Measurements from ENCODE around the gene C2orf49. TPM values are rescaled to one million over a fixed set of nuclear protein-coding genes. Genes with fewer than 3 reads are reported as not detected.

C2orf49 gene
- total RNA-seq, 4 donors from 2014 or later = 16.4 to 19.5 (median 17.7) TPM

GRCh38 chr2:105315314-105315713, 22.0 kb upstream of the C2orf49 start:
- Histone ChIP-seq H3K9me3 (no peaks in the 10 kb centered on the region), H3K36me3 (no peaks in the 10 kb centered on the region), H3K27ac (replicated peaks in 1 of 4) (no peak overlapping the region), H3K27me3 (no peaks in the 10 kb centered on the region), H3K4me1 (peaks cover 0 to 26% (median 25%) of the 10 kb centered on the region in 4 donors), H3K4me3 (no peak overlapping the region)
- intact Hi-C loops (cut with DNase I) = no loop called here
- TF ChIP-seq POLR2A (IDR thresholded peaks at IDR 0.05; ENCODE audit: low read depth) (no peak), EP300 (IDR thresholded peaks at IDR 0.05) (no peak)
- no peak for DNase-seq (ENCODE audit: extremely low spot score)
- 83% methylated on average over 3 of the region's 3 CpGs for WGBS

DNA sequence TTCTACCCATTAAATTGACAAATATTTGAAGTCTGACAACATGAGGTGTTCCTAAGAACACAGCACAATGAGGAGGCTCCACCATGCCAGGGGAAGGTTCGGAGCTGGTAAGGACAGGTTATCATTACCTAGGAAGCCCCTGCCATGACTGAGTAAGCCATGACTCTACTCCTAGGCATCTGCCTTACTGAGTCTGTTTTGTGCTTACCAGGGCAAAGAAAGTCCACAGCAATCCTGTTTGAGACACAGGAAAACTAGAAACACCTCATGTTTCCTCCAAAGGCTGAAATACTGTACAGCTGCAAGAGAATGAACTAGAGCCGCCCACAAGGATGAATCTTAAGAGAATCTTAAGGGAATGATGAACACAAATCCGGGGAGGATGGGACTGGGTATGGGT, 19.4 kb upstream of the C2orf49 start:
- no peak for DNase-seq (ENCODE audit: extremely low spot score)
- peaks cover 0 to 44% (median 40%) of the 10 kb centered on the region in 4 donors for H3K4me1 ChIP-seq
- no peaks in the 10 kb centered on the region for H3K9me3 ChIP-seq
- H3K36me3 ChIP-seq = no peaks in the 10 kb centered on the region
- intact Hi-C loops (cut with DNase I) = no loop called here
- TF ChIP-seq EP300 (IDR thresholded peaks at IDR 0.05) = no peak
- no peak for TF ChIP-seq POLR2AphosphoS5 (IDR thresholded peaks at IDR 0.05)
- TF ChIP-seq, protein P1, sequence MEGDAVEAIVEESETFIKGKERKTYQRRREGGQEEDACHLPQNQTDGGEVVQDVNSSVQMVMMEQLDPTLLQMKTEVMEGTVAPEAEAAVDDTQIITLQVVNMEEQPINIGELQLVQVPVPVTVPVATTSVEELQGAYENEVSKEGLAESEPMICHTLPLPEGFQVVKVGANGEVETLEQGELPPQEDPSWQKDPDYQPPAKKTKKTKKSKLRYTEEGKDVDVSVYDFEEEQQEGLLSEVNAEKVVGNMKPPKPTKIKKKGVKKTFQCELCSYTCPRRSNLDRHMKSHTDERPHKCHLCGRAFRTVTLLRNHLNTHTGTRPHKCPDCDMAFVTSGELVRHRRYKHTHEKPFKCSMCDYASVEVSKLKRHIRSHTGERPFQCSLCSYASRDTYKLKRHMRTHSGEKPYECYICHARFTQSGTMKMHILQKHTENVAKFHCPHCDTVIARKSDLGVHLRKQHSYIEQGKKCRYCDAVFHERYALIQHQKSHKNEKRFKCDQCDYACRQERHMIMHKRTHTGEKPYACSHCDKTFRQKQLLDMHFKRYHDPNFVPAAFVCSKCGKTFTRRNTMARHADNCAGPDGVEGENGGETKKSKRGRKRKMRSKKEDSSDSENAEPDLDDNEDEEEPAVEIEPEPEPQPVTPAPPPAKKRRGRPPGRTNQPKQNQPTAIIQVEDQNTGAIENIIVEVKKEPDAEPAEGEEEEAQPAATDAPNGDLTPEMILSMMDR (IDR thresholded peaks at IDR 0.05) = no peak
- TF ChIP-seq POLR2A (IDR thresholded peaks at IDR 0.05; ENCODE audit: low read depth) = no peak
- 94% methylated on average over 3 of the region's 3 CpGs for WGBS
- no peak overlapping the region for H3K4me3 ChIP-seq
- no peaks in the 10 kb centered on the region for H3K27me3 ChIP-seq
- no peak overlapping the region for H3K27ac ChIP-seq (replicated peaks in 1 of 4)

DNA sequence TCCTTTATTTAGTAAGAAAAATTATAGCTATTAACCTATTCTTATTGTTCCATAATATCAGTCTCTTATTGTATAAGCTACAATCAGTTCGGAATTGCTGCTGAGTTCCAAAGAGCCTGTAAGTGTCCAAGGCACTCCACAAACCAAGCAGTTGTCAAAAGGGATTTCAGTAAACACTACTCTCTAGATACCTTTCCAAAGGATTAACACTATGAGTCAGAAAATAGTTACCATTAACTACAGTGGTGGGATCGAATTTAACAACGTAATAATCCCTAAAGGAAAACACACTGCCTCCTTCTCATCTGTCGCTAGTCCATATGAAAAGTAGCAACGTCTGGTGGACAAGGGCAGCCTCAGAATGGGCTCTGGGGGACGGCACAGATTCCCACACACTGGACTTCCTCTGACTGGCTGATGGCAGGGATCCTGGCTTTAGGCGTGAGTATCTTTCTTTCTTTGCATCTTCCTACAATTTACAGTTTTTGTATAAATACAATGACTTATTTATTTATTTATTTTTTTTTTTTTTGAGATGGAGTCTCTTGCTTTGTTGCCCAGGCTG, 16.6 kb upstream of the C2orf49 start:
- no peak for DNase-seq (ENCODE audit: extremely low spot score)
- TF ChIP-seq EP300 (IDR thresholded peaks at IDR 0.05) (no peak), POLR2A (IDR thresholded peaks at IDR 0.05; ENCODE audit: low read depth) (no peak), POLR2AphosphoS5 (IDR thresholded peaks at IDR 0.05) (no peak)
- TF ChIP-seq, protein P1 (IDR thresholded peaks at IDR 0.05) = no peak
- Histone ChIP-seq H3K27ac (replicated peaks in 1 of 4) (no peak overlapping the region), H3K27me3 (no peaks in the 10 kb centered on the region), H3K36me3 (peaks cover 0 to 6% (median 0%) of the 10 kb centered on the region in 4 donors), H3K9me3 (no peaks in the 10 kb centered on the region), H3K4me1 (peaks cover 4 to 55% (median 44%) of the 10 kb centered on the region in 4 donors), H3K4me3 (no peak overlapping the region)
- intact Hi-C loops (cut with DNase I) = no loop called here
- 64% methylated on average over 7 of the region's 7 CpGs for WGBS

DNA sequence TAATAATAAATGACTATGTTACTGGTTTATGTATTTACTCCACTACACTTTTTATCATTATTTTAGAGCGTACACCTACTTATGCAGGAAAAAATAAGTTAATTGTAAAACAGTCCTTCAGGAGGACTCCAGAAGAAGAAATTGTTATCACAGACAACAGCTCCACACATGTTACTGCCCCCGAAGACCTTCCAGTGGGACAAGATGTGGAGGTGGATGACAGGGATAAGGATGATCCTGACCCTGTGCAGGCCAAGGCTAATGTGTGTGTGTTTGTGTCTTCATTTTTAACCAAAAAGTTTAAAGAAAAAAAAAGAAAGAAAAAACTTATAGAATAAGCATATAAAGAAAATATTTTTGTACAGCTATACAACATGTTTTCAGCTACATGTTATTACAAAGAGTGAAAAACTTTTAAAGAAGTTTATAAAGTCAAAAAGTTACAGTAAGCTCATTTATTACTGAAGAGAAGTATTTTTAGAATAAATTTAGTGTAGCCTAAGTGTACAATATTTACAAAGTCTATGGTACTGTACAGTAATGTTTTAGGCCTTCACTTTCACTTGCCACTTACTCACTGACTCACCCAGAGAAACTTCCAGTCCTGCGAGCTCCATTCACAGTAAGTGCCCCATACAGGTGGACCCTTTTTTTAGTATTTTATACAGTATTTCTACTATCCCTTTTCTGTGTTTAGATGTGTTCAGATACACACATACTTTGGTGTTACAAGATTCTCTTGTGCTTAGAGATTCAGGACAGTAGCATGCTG, 15.3 kb upstream of the C2orf49 start:
- no peak for DNase-seq (ENCODE audit: extremely low spot score)
- Histone ChIP-seq H3K9me3 (no peaks in the 10 kb centered on the region), H3K27ac (replicated peaks in 1 of 4) (no peak overlapping the region), H3K4me1 (peaks cover 4 to 58% (median 45%) of the 10 kb centered on the region in 4 donors), H3K36me3 (peaks cover 0 to 6% (median 0%) of the 10 kb centered on the region in 4 donors), H3K27me3 (no peaks in the 10 kb centered on the region), H3K4me3 (no peak overlapping the region)
- intact Hi-C loops (cut with DNase I) = no loop called here
- 83% methylated on average over 3 of the region's 3 CpGs for WGBS
- TF ChIP-seq POLR2AphosphoS5 (IDR thresholded peaks at IDR 0.05) = no peak
- TF ChIP-seq EP300 (IDR thresholded peaks at IDR 0.05) = no peak
- no peak for TF ChIP-seq POLR2A (IDR thresholded peaks at IDR 0.05; ENCODE audit: low read depth)
- TF ChIP-seq, protein P1 (IDR thresholded peaks at IDR 0.05) = no peak

GRCh38 chr2:105323111-105323510, 14.2 kb upstream of the C2orf49 start:
- TF ChIP-seq POLR2AphosphoS5 (IDR thresholded peaks at IDR 0.05) = no peak
- TF ChIP-seq, protein P1 (IDR thresholded peaks at IDR 0.05) = no peak
- no peak for TF ChIP-seq POLR2A (IDR thresholded peaks at IDR 0.05; ENCODE audit: low read depth)
- no peak for TF ChIP-seq EP300 (IDR thresholded peaks at IDR 0.05)
- 81% methylated on average over 5 of the region's 5 CpGs for WGBS
- Histone ChIP-seq H3K4me3 (no peak overlapping the region), H3K36me3 (peaks cover 0 to 6% (median 0%) of the 10 kb centered on the region in 4 donors), H3K9me3 (no peaks in the 10 kb centered on the region), H3K27me3 (no peaks in the 10 kb centered on the region), H3K27ac (replicated peaks in 1 of 4) (no peak overlapping the region), H3K4me1 (peaks cover 7 to 61% (median 47%) of the 10 kb centered on the region in 4 donors)
- DNase-seq (ENCODE audit: extremely low spot score) = no peak
- intact Hi-C loops (cut with DNase I) = no loop called here

Measured in esophagus muscularis mucosa (tissue), 4 donors.